Neural cell (in vitro differentiated cells): ENCODE measurements around the gene EYA2. TPM values are rescaled to one million over a fixed set of nuclear protein-coding genes. Genes with fewer than 3 reads are reported as not detected.

Source experiments
- H2AFZ ChIP-seq: fragments of 200-600, 300-800 bp; sonication (generic), shearing (Covaris generic); 2 replicates; pipeline ENCODE4 v1.6.0; 2014; ENCODE audit warnings: low read depth, mild to moderate bottlenecking, antibody characterized with exemption, low read length, moderate library complexity
- H3F3A ChIP-seq: fragments of 200-600 bp; shearing (Covaris generic); 2 replicates; pipeline ENCODE4 v1.6.1; 2016; ENCODE audit warnings: mild to moderate bottlenecking, moderate library complexity, mixed read lengths, antibody characterized with exemption, low read length; ENCODE audit not compliant: insufficient read depth, poor library complexity, severe bottlenecking
- H3K27ac ChIP-seq: fragments of 200-600, 300-800 bp; sonication (generic), shearing (Covaris generic); 2 replicates; pipeline ENCODE4 v1.5.1; 2014; ENCODE audit warnings: mild to moderate bottlenecking, low read length, moderate library complexity
- H3K27me3 ChIP-seq: fragments of 300-800, 200-600 bp; sonication (generic), shearing (Covaris generic); 2 replicates; pipeline ENCODE4 v1.6.0; 2014; ENCODE audit warnings: mild to moderate bottlenecking, low read depth, low read length, moderate library complexity; ENCODE audit not compliant: insufficient read depth
- H3K36me3 ChIP-seq: fragments of 300-800, 200-600 bp; sonication (generic), shearing (Covaris generic); 2 replicates; pipeline ENCODE4 v1.5.1; 2014; ENCODE audit warnings: mild to moderate bottlenecking, antibody characterized with exemption, low read length, moderate library complexity; ENCODE audit not compliant: insufficient read depth
- H3K4me2 ChIP-seq: fragments of 300-800, 200-600 bp; sonication (generic), shearing (Covaris generic); 2 replicates; pipeline ENCODE4 v1.6.0; 2014; ENCODE audit warnings: mild to moderate bottlenecking, low read length
- H3K4me3 ChIP-seq: fragments of 300-800, 200-600 bp; sonication (generic), shearing (Covaris generic); 2 replicates; pipeline ENCODE4 v1.5.1; 2014; ENCODE audit warnings: mild to moderate bottlenecking, low read length, moderate library complexity
- H3K79me2 ChIP-seq: fragments of 200-600 bp; shearing (Covaris generic); replicated peaks from 2 replicates; pipeline ENCODE4 v1.6.0; 2014; ENCODE audit warnings: mild to moderate bottlenecking, low read length, moderate library complexity; ENCODE audit not compliant: insufficient read depth
- H3K9ac ChIP-seq: fragments of 300-800, 200-600 bp; sonication (generic), shearing (Covaris generic); 2 replicates; pipeline ENCODE4 v1.6.1; 2016; ENCODE audit warnings: mild to moderate bottlenecking, low read length, mixed read lengths
- H3K9me2 ChIP-seq: fragments of 200-600 bp; shearing (Covaris generic); 2 replicates; pipeline ENCODE4 v1.6.1; 2016; ENCODE audit warnings: mild to moderate bottlenecking, low read length, mixed read lengths; ENCODE audit not compliant: insufficient read depth
- H3K9me3 ChIP-seq: fragments of 200-600, 300-800 bp; sonication (generic), shearing (Covaris generic); 2 replicates; pipeline ENCODE4 v1.6.1; 2016; ENCODE audit warnings: mild to moderate bottlenecking, mixed run types, low read length, moderate library complexity, mixed read lengths
- H4K20me1 ChIP-seq: fragments of 200-600 bp; shearing (Covaris generic); 2 replicates; pipeline ENCODE4 v1.6.1; 2016; ENCODE audit warnings: mild to moderate bottlenecking, mixed run types; ENCODE audit not compliant: insufficient read depth
- CTCF ChIP-seq: fragments of 450-650 bp; IDR thresholded peaks from 2 replicates; pipeline ENCODE4 v1.5.1; 2014; ENCODE audit warnings: antibody characterized with exemption, mild to moderate bottlenecking, moderate library complexity; ENCODE audit not compliant: poor library complexity, severe bottlenecking
- EP300 ChIP-seq: fragments of 450-650 bp; conservative IDR thresholded peaks from 2 replicates; pipeline ENCODE4 v1.6.1; 2014; ENCODE audit warnings: antibody characterized with exemption, mild to moderate bottlenecking, moderate library complexity; ENCODE audit not compliant: poor library complexity, severe bottlenecking
- EZH2 ChIP-seq: fragments of 200-600, 300-800 bp; shearing (Covaris generic), sonication (generic); IDR thresholded peaks from 2 replicates; pipeline ENCODE4 v1.6.1; 2014; ENCODE audit warnings: antibody characterized with exemption, low read length, borderline replicate concordance, mild to moderate bottlenecking; ENCODE audit not compliant: insufficient read depth, poor library complexity, severe bottlenecking
- MXI1 ChIP-seq: fragments of 450-650 bp; conservative IDR thresholded peaks from 2 replicates; pipeline ENCODE4 v1.6.1; 2014; ENCODE audit warnings: antibody characterized with exemption, mild to moderate bottlenecking; ENCODE audit not compliant: poor library complexity, severe bottlenecking
- POLR2AphosphoS5 ChIP-seq: IDR thresholded peaks from 2 replicates; pipeline ENCODE4 v1.6.1; 2012
- RAD21 ChIP-seq: fragments of 450-650 bp; conservative IDR thresholded peaks from 2 replicates; pipeline ENCODE4 v1.6.1; 2014; ENCODE audit warnings: antibody characterized with exemption, mild to moderate bottlenecking, moderate library complexity
- SMC3 ChIP-seq: fragments of 450-650 bp; conservative IDR thresholded peaks from 2 replicates; pipeline ENCODE4 v1.6.1; 2014; ENCODE audit warnings: antibody characterized with exemption, mild to moderate bottlenecking, moderate library complexity; ENCODE audit not compliant: poor library complexity
- TAF1 ChIP-seq: IDR thresholded peaks from 2 replicates; pipeline ENCODE4 v1.6.1; 2012; ENCODE audit warnings: low read depth
- polyA plus RNA-seq: library from polyadenylated mRNA; depleted of rRNA; stranded (reverse); fragments of >200 nt; gene quantifications from 2 replicates; pipeline ENCODE4 v1.2.3, GENCODE V29; 2014
- TF ChIP-seq, protein P1 (sequence below): IDR thresholded peaks from 2 replicates; pipeline ENCODE4 v1.6.1; 2012; ENCODE audit warnings: borderline replicate concordance

The EYA2 gene
- polyA plus RNA-seq, 1 donor from 2014 or later, result 0.88 TPM

DNA sequence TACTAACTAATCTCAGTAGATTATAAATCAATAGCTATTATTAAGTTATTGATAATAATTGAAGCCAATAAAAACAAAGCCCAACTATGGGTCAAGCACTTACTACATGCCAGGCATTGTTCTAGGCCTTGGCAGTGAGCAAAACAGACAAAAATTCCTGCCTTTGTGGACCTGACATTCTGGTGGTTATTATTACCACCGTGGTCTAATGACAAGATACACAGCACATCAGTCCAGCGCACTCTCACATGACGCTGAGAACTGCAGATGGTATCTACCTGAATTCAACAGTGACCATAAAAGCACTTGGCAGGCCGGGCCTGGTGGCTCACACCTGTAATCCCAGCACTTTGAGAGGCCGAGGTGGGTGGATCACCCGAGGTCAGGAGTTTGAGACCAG, 340.5 kb downstream of the EYA2 start:
- Histone ChIP-seq H3K9ac (no peak overlapping the region), H3K79me2 (no peaks in the 10 kb centered on the region), H3K27ac (no peak overlapping the region), H3F3A (no peaks in the 10 kb centered on the region), H3K9me3 (no peaks in the 10 kb centered on the region), H3K9me2 (no peaks in the 10 kb centered on the region), H4K20me1 (no peaks in the 10 kb centered on the region), H3K36me3 (peaks cover 4% of the 10 kb centered on the region), H3K4me3 (no peak overlapping the region), H2AFZ (no peak overlapping the region), H3K27me3 (no peaks in the 10 kb centered on the region), H3K4me2 (no peak overlapping the region)
- TF ChIP-seq, protein P1, sequence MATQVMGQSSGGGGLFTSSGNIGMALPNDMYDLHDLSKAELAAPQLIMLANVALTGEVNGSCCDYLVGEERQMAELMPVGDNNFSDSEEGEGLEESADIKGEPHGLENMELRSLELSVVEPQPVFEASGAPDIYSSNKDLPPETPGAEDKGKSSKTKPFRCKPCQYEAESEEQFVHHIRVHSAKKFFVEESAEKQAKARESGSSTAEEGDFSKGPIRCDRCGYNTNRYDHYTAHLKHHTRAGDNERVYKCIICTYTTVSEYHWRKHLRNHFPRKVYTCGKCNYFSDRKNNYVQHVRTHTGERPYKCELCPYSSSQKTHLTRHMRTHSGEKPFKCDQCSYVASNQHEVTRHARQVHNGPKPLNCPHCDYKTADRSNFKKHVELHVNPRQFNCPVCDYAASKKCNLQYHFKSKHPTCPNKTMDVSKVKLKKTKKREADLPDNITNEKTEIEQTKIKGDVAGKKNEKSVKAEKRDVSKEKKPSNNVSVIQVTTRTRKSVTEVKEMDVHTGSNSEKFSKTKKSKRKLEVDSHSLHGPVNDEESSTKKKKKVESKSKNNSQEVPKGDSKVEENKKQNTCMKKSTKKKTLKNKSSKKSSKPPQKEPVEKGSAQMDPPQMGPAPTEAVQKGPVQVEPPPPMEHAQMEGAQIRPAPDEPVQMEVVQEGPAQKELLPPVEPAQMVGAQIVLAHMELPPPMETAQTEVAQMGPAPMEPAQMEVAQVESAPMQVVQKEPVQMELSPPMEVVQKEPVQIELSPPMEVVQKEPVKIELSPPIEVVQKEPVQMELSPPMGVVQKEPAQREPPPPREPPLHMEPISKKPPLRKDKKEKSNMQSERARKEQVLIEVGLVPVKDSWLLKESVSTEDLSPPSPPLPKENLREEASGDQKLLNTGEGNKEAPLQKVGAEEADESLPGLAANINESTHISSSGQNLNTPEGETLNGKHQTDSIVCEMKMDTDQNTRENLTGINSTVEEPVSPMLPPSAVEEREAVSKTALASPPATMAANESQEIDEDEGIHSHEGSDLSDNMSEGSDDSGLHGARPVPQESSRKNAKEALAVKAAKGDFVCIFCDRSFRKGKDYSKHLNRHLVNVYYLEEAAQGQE, result no peak
- TF ChIP-seq MXI1 (no peak), TAF1 (no peak), POLR2AphosphoS5 (no peak), EP300 (no peak), CTCF (no peak)

DNA sequence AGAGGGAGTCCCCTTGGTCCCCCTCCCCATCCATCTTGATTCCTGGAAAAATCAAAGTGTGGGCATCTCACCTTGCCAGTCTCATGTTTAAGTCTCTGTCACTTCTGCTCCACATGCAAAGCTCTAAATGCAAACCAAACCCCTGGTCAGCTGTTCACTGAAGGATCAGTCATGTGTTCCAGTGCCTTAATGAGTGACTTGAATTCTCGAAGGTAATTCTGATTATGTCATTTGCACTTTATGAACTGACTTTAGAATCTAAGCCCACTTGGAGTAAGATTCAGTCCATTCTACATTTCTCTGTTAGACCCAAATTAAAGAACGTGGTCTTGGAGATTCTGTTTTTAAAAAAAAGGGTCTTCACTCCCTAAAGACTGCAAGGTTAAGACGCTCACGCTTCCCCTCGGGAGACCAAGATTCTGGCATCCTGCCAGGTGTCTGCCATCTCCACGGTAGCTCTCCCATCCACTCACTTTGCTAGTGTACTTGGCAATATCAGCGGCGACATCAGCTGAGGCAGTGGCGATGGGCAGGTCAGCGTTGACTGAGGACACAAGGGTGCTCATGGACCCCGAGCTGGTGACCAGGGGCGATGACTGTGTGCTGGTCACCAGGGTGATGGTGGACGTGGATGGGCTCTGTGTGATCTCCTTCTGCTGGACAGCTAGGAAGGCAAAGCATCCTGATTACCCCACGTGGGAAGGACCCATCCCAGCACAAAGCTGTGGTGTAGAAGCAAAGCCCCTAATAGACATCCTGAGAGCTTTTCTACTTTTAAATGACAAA, 341.4 kb downstream of the EYA2 start:
- no peaks in the 10 kb centered on the region for H3K79me2 ChIP-seq
- no peaks in the 10 kb centered on the region for H4K20me1 ChIP-seq
- H3K9ac ChIP-seq, result no peak overlapping the region
- no peaks in the 10 kb centered on the region for H3K9me2 ChIP-seq
- H2AFZ ChIP-seq, result no peak overlapping the region
- H3K4me2 ChIP-seq, result no peak overlapping the region
- H3K36me3 ChIP-seq, result peaks cover 4% of the 10 kb centered on the region
- H3K9me3 ChIP-seq, result no peaks in the 10 kb centered on the region
- no peak overlapping the region for H3K27ac ChIP-seq
- H3F3A ChIP-seq, result no peaks in the 10 kb centered on the region
- H3K27me3 ChIP-seq, result no peaks in the 10 kb centered on the region
- H3K4me3 ChIP-seq, result no peak overlapping the region
- TF ChIP-seq, protein P1, result no peak
- TF ChIP-seq EP300 (no peak), SMC3 (no peak), RAD21 (no peak), EZH2 (no peak), CTCF (no peak), TAF1 (no peak), POLR2AphosphoS5 (no peak), MXI1 (no peak)
